CD4-positive, alpha-beta T cell treated with Interferon alpha-2 for 1 hour (primary cell): ENCODE measurements around the gene RGS8.
"Not testable (repeated sequence)": the region's sequence is repeated elsewhere in the genome, so short reads cannot be mapped to it uniquely, and the experiment has no call there.

Experiments used
- DNase-seq, 2 donors: peaks; one replicate each; pipeline ENCODE4 v3.0.0-alpha.2; 2020 to 2022

The RGS8 gene

DNA sequence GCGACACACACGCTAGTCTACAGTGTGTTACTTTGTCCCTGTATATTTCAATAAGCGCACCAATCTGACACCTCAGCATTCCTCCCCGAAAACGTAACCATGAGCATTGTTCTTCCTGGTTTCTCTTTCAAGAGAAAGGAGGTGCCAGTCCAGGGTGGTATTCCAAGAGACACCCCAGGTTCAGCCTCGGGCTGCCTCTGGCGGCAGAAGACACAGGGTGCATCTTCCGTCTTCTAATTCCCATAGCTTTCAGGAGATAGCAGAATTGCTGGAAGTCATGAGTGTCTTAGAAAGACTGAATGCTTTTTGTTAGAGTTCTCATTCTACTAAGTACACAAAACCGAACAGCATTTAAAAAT, 15.9 kb upstream of the RGS8 start:
- no peak for DNase-seq

- no peak for DNase-seq
Measured at GRCh38 chr1:182699393-182700350, 15.3 kb upstream of the RGS8 start.

GRCh38 chr1:182698971-182699370, 14.6 kb upstream of the RGS8 start:
- no peak for DNase-seq

- not testable (repeated sequence) for DNase-seq
Measured at GRCh38 chr1:182693139-182693538, 8.8 kb upstream of the RGS8 start.

DNA sequence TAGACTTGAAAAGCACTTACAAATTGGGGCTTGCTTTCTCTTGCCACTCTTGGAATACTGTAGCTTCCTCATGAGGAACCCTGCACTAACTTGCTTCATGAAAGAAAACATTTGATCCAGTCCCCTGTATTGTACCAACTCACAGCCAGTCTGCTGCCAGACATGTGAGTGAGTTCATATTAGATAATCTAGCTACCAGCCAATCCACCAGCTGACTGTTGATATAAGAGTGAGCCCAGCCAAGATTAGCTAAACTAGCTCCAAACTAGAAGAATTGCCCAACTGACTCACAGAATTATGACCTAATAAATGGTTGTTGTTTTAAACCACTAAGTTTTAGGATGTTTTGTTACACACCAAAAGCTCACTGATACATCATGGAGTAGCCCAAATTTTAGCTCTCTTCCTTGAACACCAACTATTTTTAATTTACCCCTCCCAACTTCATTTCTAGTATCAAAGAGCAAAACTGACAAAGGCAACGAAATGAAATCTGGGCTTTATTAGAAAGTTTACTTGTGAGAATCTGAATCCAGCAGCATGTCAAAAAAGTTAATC, 6.6 kb upstream of the RGS8 start:
- no peak for DNase-seq

- no peak for DNase-seq
Measured at GRCh38 chr1:182688436-182689205, 4.2 kb upstream of the RGS8 start.

DNA sequence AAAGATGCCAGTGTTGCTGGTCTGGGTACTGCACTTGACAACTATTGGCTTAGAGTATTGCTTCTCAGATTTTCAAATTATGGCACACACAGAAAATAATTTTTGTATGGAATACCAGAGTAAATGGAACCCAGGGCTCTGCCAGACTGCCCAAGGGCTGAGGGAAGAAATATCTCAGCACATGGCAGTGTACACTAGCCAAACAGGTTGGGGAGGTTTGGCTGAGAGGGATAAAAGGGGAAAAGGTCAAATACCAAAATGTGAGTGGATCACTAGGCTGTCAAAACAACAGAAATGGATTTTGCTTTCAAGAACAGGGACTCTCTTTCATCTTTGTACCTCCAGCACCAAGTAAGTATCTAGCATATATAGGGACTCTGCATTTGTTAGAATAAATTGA, 3.0 kb upstream of the RGS8 start:
- no peak for DNase-seq

GRCh38 chr1:182686446-182686845, 2.1 kb upstream of the RGS8 start:
- no peak for DNase-seq

- DNase-seq = no peak
Measured at GRCh38 chr1:182685215-182685614, 828 bp upstream of the RGS8 start.

DNA sequence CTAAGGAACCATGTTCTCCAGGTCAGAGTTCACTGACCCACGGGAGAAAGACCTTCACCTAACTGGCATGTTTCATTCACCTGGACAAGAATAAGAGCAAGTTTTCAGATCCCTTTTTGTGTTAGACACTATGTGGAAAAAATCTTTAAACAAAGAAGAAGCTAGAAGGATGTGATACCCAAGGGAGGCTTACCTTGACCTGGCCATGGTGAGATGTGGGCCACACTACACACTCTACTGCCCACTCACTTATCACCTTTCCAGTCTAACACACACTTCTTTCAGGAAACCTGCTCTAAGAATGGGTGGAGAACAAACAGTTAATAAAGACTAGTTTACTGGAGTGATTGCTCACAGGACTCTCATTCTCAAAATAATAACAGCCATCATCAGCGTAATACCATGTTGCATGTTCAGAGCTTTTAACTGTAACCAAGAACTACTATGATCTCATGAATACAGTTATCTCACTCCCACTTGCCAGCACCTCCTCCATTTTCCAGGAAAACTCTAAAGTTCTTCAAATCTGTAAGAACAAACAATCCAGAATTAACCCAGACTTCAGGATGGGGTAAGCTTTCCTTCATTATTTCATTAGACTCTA, 1.4 kb downstream of the RGS8 start:
- DNase-seq = no peak

DNA sequence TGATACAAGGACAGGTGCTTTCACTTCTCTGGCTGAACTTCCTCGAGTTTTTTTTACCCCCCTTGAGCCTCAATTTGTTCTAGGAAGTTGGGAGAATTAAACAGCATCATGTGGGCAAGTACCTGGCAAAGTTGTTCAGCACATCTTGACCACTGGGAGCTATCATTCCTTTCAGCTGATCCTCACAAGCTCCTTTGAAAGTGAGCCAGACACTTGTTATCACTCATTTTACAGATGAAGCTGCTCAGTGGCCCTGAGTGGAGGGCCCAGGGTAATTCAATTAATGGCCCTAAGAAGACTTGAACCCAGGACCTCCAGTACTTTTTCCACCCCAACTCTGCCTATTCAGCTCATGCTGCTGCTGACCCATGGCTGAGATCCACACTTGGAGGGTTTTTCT, 2.0 kb downstream of the RGS8 start:
- DNase-seq = no peak

- DNase-seq = no peak
Measured at GRCh38 chr1:182681568-182681912, 2.8 kb downstream of the RGS8 start.

DNA sequence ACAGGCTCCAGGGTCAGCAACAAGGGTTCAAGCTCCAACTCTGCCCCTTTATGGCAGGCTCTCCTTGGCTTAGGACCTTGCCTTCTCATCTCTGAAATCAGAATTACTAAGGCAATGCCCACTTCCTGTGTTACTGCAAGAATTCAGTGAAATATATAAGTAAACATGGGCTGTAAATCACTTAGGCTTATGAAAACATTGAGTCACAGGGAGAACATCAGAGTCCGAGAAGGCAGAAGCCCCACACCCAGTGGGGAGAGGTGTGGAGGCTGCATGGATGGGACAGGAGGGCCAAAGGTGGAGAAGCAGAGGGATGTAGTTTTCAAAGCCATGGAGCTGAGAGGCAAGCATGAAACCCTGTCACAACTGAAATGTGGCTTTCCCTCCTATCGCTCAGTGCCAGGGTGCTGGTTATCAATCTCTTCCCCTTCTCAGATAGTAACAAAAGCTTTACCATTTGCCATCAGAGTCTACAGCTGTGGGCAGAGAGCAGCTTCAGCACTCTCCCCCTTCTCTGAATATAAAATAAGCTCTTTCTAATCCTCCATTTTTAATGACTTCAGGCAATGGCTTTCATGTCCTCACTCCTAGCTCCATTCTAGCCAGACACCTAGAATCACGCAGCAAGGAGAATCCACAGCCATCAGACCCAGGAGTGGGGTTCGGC, 3.4 kb downstream of the RGS8 start:
- DNase-seq = no peak

- no peak for DNase-seq
Measured at GRCh38 chr1:182680408-182680807, 4.0 kb downstream of the RGS8 start.

GRCh38 chr1:182679684-182680083, 4.7 kb downstream of the RGS8 start:
- DNase-seq = no peak

GRCh38 chr1:182677397-182678098, 6.8 kb downstream of the RGS8 start:
- no peak for DNase-seq

- no peak for DNase-seq
Measured at GRCh38 chr1:182676274-182676673, 8.1 kb downstream of the RGS8 start.

DNA sequence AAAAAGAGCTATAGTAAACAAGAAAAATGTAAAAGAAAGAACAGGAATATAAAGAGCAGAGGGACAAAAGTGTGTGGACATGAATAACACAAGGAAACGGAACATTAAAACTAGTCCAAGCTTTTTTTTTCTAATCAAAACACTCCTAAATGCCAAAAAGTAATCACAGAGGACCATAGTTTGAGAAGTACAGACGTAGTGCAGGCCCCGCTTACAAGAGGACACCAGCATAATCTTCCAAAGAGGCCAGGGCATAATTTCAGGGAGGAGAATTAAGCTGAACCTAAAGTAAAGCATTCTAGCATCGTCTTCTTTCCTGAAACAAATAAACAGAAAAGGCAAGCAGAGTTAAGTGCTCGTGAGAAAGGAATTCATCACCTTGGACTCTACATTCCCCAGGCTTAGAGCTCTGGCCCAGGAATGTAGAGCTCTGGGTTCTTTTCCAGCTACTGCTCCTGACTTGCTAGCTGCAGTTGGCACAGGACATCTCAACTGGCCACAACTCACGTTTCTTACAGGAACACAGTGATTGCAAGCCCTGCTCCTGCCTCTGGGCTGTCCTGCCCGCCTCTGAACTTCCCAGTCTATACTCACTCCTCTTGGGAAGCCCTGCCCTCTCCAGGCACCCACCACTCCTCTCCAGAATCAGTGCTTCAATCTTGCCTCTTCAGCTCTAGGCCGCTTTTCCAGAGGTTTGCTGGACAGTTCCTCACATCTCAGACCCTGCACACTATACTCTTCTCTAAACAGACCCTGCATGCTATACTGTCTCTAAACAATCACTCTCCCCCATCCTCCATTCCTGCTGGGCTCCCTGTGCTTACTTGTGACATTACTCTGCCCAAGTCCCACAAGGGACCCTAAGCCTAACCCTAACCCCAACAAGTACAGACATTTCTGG, 9.8 kb downstream of the RGS8 start:
- DNase-seq = no peak

DNA sequence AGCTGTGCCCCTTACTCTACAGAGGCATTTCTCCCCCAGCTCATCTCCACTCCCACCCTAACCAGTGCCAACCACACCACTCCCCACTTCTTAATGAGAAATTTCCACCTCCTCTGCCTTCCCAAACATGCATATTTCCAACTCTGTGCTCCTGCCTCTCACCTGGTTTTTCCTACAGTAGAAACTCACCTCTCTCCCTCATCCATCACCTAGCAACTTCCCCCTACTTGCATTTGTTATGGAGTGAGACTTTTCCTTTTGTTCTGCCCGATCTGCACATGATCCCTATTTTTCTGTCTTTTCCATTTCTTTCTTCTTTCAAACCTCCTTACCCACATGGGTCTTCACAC, 11.9 kb downstream of the RGS8 start:
- DNase-seq = no peak

DNA sequence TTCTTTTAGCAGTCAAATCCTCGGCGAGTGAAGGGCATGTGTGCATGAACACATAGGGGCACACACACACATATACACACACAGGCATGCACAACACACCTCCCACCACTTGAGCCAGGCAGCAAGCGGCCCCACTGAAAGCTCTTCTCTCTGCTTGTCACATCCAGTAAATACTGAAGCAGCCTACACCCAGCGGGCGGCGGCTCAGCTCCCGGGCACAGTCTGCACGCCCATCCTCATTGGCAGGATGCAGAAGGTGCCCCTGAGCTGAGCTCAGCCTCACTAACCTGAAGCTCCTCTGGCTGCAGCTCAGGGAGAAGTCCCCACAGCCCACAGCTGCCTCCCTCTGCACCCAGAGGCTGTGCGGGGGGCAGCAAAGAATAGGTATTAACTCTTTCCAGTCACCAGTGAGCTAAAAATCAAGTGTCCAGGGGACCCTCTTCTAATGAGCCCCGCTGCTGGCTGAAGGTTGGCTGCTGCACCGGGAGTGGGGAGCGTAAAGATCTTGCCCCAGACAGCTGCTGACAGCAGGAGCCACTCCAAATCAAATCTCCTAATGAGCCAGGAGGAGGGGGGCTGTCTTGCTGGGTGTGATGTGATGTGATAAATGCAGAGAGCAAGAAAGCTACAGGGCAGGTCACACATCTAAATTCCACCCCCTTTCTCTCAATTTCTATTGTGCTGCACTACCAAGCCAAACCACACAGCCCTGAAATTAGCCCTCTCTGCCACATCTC, 12.5 kb downstream of the RGS8 start:
- no peak for DNase-seq
